ENCODE data around the gene NEURL1. TPM values are rescaled to one million over a fixed set of nuclear protein-coding genes. Genes with fewer than 3 reads are reported as not detected.

Gene NEURL1
- total RNA-seq, 1 donor: 0.27 TPM

DNA sequence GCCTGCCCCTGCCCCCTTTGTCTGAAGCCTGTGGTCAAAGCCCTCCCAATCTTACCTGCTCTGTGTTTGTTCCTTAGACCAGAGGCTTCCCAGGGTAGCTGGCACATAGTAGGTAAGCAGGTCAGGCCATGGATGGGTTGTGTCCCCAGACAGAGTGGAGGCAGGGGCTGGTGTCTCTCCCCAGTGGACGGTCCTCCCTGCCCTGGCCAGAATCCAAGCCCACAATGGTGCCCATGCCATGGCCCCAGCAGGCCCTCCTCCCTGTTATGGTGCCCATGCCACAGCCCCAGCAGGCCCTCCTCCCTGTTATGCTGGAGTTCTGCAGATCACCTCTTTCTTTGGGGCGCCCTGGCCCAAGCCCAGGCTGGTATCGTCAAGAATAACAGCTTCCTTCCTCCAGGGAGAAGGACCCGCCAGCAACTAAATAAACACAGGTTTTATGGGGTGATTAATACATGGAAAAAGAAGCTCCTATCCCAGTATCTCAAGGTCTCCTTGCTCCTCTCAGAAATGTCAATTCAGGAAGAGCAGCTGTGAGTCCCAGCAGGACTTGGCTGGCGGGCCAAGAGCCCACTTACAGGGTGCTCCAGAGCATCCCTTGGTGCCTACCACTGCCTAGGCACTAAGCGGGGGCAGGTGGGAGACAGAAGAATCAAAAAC, 82.0 kb downstream of the NEURL1 start:
- DNase-seq (ENCODE audit: low read depth): no peak
- TF ChIP-seq, protein P1, sequence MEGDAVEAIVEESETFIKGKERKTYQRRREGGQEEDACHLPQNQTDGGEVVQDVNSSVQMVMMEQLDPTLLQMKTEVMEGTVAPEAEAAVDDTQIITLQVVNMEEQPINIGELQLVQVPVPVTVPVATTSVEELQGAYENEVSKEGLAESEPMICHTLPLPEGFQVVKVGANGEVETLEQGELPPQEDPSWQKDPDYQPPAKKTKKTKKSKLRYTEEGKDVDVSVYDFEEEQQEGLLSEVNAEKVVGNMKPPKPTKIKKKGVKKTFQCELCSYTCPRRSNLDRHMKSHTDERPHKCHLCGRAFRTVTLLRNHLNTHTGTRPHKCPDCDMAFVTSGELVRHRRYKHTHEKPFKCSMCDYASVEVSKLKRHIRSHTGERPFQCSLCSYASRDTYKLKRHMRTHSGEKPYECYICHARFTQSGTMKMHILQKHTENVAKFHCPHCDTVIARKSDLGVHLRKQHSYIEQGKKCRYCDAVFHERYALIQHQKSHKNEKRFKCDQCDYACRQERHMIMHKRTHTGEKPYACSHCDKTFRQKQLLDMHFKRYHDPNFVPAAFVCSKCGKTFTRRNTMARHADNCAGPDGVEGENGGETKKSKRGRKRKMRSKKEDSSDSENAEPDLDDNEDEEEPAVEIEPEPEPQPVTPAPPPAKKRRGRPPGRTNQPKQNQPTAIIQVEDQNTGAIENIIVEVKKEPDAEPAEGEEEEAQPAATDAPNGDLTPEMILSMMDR (IDR thresholded peaks at IDR 0.05; ENCODE audit: insufficient read depth, low read length): no peak
- no peak overlapping the region for H3K4me3 ChIP-seq (ENCODE audit: low read depth, low read length)

DNA sequence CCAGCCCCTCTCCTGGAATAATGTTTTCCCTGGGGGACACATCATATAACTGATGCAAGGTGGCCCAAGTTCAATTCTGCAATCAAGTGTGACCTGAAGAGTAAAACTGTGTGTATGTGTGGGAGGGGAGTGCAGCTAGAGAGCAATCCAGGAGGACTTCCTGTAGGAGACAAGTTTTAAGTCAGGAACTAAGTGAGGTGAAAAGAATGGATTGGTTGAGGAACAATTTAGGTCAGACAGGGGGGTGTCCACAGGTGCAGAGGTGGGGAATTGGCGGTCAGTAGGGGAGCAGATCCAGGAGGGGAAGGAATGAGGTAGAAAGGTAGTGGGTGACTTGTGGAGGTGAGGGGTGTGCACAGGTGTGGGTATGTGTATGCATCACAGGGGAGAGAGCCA, 82.6 kb downstream of the NEURL1 start:
- no peak for DNase-seq (ENCODE audit: low read depth)
- H3K4me3 ChIP-seq (ENCODE audit: low read depth, low read length): no peak overlapping the region
- TF ChIP-seq, protein P1 (IDR thresholded peaks at IDR 0.05; ENCODE audit: insufficient read depth, low read length): no peak

DNA sequence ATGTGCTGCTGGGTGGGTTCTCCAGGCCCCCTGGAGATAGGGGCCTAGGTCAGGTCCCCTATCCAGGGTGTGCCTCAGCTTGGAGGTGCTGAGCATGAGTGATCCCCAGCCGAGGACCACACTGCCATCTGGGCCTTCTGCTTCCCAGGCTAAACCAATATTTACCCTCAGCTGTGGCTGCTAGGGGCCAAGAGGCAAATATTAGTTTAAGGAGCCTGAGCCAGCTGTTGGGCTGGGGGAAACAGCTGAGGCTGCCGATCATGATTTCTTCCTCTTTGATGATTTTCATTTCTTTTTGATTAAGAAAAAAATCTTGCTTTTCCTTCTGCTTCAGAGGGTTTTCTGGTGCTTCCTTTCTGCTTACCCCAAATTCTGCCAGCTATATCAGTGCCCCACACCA, 83.4 kb downstream of the NEURL1 start:
- DNase-seq (ENCODE audit: low read depth): no peak
- no peak overlapping the region for H3K4me3 ChIP-seq (ENCODE audit: low read depth, low read length)
- TF ChIP-seq, protein P1 (IDR thresholded peaks at IDR 0.05; ENCODE audit: insufficient read depth, low read length): no peak

DNA sequence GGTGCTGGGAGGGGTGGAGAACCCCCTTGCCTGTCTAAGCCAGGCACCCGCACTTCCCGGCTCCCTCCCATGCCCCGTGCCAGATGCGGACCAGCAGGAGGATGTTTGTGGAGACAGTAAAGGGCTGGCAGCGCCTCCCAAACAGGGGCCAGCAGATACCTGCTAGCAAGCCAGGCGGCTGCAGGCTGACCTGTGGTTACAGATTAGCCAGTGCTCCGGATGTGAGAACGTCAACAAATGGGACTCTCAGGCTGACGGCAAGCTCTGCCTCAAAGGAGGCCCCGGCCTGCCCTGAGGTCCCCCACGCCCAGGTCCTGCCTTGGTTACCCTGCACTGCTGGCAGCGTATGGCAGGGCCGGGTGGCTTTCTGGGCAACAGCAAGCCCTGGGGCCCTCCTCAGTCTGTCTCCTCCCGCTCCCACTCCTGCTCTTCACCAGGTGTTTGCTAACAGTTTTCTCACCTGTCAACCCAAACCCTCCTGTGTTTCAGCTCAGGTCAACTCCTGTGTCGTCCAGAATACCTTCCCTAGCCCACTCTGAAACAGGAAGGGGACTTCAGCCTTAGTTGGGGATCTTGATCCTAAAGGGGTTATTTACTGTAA, 85.4 kb downstream of the NEURL1 start:
- TF ChIP-seq, protein P1 (IDR thresholded peaks at IDR 0.05; ENCODE audit: insufficient read depth, low read length): no peak
- DNase-seq (ENCODE audit: low read depth): no peak
- H3K4me3 ChIP-seq (ENCODE audit: low read depth, low read length): no peak overlapping the region

DNA sequence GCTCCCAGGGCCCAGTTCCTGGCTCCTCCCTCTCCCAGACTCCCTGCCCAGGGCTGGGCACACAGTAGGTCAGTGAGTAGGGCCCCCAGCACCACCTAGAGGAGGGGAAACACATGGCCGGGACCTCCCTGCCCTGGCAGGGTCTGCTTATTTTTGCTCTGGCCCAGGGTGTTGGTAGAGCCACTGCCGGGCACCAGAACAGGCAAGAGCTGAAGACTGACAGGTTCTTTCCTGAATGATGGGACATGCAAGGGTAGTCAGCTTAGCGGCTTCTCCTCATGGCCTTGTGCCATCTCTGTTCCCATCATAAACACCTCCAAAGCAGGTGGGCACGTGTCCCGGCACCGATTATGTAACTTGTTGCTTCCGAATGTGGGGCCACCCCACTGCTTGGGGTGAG, 86.5 kb downstream of the NEURL1 start:
- DNase-seq (ENCODE audit: low read depth): no peak
- TF ChIP-seq, protein P1 (IDR thresholded peaks at IDR 0.05; ENCODE audit: insufficient read depth, low read length): no peak
- H3K4me3 ChIP-seq (ENCODE audit: low read depth, low read length): no peak overlapping the region

DNA sequence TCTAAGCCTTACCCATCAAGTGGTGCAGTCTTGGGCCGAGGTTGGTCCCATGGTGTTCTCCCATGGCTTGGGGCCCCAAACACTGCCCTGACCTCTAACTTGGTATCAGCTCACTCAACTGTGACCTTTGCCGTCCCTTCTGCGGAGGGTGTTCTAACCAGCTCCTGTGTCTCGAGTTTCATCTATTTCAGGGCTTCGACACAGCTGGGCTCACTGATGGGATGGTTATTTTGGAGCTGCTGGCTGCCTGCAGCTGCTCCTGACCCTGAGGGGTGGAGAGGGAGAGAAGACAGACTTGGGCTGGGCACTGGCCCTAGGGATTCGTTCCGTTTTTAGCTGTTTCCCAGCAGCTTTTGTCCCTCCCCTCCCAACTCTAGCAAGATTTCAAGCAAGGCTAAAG, 86.9 kb downstream of the NEURL1 start:
- no peak for DNase-seq (ENCODE audit: low read depth)
- TF ChIP-seq, protein P1 (IDR thresholded peaks at IDR 0.05; ENCODE audit: insufficient read depth, low read length): no peak

More for the DNA sequence above, 86.9 kb downstream of the NEURL1 start:
- no peak overlapping the region for H3K4me3 ChIP-seq (ENCODE audit: low read depth, low read length)

Measured in fibroblast of the aortic adventitia (primary cell).